ENCODE data around the gene FOXP1. TPM values are rescaled to one million over a fixed set of nuclear protein-coding genes. Genes with fewer than 3 reads are reported as not detected.

Gene FOXP1
- total and polyA plus RNA-seq, 2 of the 13 experiments (the other 11 are each of a cell fraction or from before 2014, with no cell fraction given): 40.4 to 59.0 TPM

- TF ChIP-seq THRA (CRISPR knock-in tag; IDR thresholded peaks at IDR 0.05; ENCODE audit: borderline replicate concordance) (no peak), TMF1 (CRISPR knock-in tag; IDR thresholded peaks at IDR 0.05; ENCODE audit: low read depth) (no peak), ZFAT (CRISPR knock-in tag; conservative IDR thresholded peaks at IDR 0.05) (no peak), ATF6 (CRISPR knock-in tag; conservative IDR thresholded peaks at IDR 0.05) (no peak), TBL1XR1 (IDR thresholded peaks at IDR 0.05; ENCODE audit: borderline replicate concordance, low read length, partially characterized antibody) (no peak), SRY (CRISPR knock-in tag; IDR thresholded peaks at IDR 0.05) (no peak), ZBTB4 (CRISPR knock-in tag; IDR thresholded peaks at IDR 0.05; ENCODE audit: borderline replicate concordance) (no peak), ZNF136 (CRISPR knock-in tag; IDR thresholded peaks at IDR 0.05; ENCODE audit: low read depth) (no peak), HNRNPUL1 (IDR thresholded peaks at IDR 0.05; ENCODE audit: low read depth, low read length) (no peak), YEATS2 (CRISPR knock-in tag; IDR thresholded peaks at IDR 0.05; ENCODE audit: borderline replicate concordance) (no peak), ZNF670 (CRISPR knock-in tag; IDR thresholded peaks at IDR 0.05; ENCODE audit: borderline replicate concordance) (no peak)
Observed at GRCh38 chr3:71523628-71524027, 59.9 kb downstream of the FOXP1 start (continued).
